Activated CD4-positive, alpha-beta T cell treated with anti-CD3 and anti-CD28 coated beads for 48 hours (primary cell): ENCODE measurements around the gene ERVK3-1.

Experiments
- DNase-seq: peaks from one replicate; pipeline ENCODE4 v3.0.0-alpha.2; 2020

The ERVK3-1 gene

DNA sequence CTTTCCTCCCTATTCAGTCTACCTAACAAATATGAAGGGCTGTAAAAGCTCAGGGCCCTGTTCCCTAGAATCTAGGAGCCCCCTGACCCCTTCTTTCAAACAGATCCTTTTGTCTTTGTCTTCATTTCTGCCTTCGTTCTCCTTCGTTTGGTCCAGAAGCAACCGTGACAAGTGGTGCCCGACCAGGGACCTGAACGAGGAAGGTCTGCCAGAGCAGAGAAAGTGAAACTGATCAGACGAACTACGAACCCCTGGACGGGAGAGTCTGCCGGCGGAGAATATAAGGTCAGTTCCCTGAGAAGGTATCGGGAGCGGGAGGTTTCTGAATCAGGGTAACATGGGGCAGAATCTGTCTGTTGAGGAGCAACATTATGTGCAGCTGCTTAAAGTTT lies 751 bp downstream of the ERVK3-1 start:
- DNase-seq: no peak

DNA sequence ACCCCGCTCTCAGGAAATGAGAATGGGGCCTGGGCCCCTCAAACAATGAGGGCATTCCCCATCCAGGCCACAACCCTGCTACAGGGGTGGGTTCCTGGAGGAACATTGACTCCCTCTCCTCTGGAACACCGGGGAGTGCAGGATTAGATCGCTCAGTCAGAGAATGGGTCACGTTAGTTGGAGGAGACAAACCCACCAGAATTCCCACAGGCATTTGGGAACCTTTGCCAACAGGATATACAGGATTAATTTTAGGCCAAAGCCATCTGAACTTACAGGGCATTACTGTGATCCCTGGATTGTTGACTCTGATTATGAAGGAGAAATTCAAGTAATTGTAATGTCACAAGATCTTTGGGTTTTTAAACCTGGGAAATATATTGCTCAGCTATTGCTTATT lies 2.6 kb downstream of the ERVK3-1 start:
- no peak for DNase-seq

DNA sequence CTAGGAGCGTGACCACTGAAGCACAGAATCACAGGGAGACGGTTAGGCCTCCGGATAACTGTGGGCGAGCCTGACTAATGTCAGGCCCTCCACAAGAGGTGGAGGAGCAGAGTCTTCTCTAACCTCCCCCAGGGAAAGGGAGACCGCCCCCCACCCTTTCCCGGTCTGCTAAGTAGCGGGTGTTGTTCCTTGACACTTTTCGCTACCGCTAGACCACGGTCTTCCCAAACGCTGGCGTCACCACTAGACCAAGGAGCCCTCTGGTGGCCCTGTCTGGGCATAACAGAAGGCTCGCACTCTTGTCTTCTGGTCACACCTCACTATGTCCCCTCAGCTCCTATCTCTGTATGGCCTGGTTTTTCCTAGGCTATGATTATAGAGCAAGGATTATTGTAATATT lies 5.5 kb downstream of the ERVK3-1 start:
- peak; percentile 27 for DNase-seq

DNA sequence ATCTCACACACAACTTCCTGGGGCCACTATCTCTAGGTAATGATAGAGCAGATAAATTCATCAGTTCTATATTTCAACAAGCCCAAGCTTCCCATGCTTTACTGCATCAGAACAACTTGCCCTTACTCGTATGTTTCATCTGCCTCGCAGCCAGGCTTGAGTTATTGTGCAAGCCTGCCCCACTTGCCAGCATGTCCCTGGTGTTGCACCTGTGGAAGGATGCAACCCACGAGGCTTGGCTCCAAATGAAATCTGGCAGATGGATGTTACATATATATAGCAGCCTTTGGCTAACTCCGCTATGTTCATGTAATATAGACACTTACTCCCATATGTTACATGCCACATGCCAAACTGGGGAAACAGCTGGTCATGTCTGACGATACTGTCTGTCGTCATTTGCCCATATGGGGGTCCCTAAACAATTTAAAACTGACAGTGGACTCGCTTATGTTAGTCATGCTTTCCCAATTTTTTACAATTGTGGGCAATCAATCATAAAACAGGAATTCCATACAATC lies 6.2 kb downstream of the ERVK3-1 start:
- DNase-seq: no peak

DNA sequence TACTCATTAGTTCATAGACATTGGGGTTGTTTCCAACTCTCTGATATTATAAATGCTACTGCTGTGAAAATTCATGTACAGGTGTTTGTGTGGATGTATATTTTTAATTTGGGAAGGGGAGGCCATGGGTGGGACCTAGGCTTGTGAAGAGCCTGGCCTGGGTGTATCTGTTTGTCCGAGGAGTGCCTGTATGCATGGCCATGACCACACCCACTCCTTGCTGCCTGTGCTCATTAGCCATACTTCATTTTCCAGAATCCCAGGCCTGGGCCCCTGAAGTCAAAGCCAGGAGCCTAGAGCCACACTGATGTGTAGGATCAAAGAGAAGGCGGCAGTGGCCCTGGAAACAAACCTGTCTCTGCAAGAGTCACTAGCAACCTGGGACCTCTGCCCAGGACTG lies 10.4 kb downstream of the ERVK3-1 start:
- DNase-seq: no peak

DNA sequence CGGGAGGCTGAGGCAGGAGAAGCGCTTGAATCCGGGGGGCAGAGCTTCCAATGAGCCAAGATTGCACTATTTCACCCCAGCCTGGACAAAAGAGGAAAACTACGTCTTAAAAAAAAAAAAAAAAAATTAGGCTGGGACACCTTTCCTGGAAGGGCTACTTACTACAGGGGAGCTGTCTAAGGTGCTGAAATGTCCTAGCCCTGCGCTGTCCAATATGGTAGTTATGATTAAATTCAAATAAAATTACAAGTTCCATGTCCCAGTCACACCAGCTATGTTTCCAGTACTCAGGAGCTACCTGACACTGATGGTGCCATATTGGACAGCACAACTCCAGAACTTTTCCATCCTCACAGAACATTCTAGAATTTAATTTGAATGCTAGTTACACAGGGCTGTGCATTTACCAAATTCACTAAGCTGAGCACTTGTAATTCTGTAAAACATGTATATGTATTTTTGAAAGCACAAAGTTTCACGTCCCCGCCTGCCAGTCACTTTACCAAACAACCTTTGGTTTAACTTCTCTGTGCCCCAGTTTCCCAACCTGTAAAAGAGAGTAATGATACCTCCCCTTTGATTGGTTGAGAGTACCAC lies 12.4 kb downstream of the ERVK3-1 start:
- DNase-seq: no peak

DNA sequence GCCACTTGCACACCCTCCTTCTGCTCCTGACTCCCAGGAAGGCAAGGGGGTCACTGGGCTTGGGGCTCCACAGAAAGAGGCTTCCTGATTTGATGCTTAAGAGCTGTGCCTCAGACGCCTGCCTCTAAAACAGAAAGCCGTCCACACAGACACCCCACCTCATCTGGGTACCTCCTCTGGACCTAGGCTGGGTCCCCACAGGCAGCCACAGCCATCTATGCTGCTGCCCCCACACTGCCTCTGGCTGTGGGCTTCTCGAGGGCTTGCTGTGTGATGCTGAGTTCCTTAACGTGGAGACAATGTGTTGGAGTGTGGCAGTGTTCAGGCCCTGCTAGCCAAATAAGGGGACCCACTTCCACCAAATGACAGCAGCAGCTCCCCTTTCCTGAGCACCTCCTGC lies 13.1 kb downstream of the ERVK3-1 start:
- no peak for DNase-seq

DNA sequence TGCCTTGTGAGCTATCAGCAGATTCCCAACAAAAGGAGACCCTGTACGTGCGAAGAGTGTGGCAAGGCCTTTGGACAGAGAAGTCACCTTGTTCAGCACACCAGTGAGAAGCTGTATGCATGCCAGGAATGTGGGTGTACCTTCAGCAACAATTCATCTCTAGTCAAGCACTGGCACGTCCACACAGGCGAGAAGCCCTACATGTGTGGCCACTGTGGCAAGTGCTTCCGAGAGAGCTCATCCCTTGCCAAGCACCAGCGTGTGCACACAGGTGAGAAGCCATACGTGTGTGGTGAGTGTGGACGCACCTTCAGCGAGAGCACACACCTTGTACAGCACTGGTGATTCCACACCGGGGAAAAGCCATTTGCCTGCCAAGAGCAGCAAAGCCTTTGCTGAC lies 14.1 kb downstream of the ERVK3-1 start:
- DNase-seq: no peak

DNA sequence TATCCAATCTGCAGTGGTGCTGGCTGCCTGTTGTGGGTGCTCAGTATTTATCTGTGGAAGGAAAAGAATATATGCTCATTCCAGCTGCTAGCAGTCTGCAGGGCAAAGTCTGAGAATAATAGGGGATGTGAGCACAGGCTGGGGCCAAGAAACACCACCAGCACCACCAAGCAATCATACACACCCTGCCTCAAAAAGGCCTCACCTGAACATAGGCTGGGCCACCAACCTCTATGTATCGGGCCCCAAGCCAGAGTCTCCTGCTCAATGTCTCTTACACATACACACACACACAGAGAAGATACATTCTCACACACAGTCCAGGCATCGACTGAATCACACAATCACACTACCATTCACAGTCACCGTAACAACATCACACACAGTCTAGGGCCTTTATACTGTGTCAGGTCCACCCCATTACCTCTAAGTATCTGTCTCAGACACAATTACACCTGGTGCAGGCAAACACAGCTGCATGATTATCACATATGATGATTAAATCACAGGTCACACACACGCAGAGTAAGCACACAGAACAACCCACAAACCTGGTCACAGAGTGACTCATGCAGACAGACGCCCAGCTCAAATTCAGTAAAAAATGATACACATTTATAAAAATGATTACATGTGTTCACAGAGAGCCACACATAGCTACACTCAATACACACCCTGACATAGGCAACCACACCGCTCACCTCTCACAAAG lies 20.3 kb downstream of the ERVK3-1 start:
- peak; percentile 26 for DNase-seq

DNA sequence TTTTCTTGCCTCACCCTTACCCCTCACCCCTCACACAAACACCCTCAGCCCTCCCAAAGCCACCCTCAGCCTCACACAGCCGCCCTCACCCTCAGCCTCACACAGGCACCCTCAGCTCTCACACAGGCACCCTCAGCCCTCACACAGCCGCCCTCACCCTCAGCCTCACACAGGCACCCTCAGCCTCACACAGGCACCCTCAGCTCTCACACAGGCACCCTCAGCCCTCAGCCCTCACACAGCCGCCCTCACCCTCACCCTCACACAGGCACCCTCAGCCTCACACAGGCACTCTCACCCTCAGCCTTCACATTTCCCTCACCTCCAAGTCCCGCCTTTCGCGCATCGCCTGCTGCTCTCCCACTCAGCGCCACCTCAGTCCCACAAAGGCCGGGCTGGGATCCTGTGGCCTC lies 21.3 kb downstream of the ERVK3-1 start:
- no peak for DNase-seq

DNA sequence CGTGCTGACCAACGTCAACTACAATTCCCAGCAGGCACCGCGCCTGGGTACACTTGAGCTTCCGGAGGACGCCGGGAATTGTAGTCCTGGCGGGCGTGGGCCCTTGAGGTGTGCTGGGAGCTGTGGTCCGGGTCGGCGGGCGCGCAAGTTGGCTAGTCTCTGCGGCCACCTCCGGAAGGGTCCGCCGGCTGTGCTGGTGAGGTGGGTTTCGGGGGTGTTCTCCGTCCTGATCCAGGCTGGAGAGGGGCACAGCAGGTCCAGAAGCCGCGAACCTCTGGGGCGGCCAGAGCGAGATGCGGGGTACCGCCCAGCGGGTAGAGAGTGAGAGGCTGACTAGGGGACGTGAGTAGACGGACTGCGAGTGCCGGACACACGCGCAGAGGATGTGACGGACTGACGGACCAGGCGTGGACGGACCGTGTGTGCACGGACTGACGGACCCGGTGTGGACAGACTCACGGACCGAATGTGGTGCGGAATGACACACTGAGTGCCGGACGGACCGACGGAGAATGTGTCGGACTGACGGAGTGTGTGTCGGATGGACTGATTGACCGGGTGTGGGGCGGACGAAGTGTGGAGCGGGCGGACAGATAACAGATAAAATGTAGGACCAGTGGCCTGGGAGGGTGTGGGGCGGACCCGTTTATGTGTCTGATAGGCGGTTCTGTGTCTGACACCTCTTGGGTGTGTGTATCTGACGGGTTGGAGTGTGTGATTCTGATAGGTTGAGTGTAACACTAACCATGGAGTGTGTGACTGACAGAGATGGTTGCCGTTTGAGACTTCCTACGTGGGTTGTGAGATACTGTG lies 21.9 kb downstream of the ERVK3-1 start, which contains the start of gene ZSCAN22:
Gene ZSCAN22 (plus strand): TSS at position 81 of the 813 bp plus-strand sequence. CDS start 7,809 bp downstream, outside the sequence.
- DNase-seq: peak; percentile 95

DNA sequence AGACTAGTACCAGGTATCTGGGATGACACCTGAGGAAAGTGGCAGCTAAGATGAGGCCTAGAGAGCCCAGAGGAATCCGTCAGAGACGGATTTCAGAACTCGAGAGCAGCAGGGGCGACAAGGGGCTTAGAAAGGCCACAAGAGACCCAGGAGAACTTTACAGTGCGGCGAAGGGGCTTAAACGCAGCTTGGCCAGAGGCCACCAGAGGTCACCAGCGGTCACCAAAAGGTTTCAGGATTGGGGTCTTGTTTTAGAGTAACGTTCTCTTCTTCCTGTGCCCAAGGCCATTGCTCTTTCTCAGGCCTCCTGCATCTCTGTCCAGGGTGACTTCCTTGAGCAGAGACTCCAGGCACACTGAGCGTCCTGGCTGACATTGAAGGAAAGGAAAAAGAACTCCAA lies 23.8 kb downstream of the ERVK3-1 start:
- DNase-seq: peak; percentile 28

DNA sequence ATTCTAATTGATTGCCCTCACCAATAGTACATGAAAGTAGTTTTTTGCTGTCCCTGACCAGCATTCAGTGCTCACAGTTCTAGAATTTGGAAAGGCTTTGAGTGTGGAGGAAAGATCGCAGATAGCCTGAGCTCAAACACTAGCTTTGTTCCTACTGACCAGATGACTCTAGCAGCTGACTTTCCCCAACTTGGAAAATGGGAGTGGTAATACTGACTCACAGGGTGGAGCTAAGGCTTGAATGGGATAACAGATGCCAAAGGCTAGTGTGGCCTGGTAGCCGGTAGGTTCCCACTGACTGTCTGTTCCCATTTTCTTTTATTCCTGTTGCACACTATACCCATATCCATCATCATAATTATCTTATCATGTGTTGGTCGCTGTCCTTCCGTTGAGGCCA lies 25.3 kb downstream of the ERVK3-1 start:
- DNase-seq: no peak

DNA sequence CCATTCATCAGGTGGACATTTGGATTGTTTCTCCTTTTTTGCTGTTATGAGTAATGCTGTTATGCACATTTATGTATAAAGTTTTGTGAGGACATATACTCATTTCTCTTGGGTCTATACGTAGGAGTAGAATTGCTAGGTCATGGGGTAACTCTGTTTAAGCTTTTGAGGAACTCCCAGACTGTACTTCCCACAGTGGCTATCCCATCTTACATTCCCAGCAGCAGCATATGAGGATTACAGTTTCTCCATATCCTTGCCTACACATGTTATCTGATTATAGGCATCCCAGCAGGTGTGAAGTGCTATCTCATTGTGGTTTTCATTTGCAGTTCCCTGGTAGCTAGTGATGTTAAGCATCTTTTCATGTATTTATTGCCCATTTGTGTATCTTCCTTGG lies 27.5 kb downstream of the ERVK3-1 start:
- DNase-seq: no peak

DNA sequence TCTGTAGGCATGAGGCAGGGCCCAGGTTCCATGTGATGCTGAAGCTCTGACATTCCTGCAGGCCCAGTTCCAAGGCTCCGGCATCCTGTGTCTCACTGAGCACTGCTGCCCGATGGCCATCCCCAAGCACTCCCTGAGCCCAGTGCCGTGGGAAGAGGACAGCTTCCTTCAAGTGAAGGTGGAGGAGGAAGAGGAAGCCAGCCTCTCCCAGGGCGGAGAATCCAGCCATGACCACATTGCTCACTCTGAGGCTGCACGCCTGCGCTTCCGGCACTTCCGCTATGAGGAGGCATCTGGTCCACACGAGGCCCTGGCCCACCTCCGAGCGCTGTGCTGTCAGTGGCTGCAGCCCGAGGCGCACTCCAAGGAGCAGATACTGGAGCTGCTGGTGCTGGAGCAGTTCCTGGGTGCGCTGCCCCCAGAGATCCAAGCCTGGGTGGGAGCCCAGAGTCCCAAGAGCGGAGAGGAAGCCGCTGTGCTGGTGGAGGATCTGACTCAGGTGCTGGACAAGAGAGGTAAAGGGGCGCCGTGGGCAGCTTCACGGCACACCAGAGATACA lies 29.6 kb downstream of the ERVK3-1 start:
- no peak for DNase-seq

DNA sequence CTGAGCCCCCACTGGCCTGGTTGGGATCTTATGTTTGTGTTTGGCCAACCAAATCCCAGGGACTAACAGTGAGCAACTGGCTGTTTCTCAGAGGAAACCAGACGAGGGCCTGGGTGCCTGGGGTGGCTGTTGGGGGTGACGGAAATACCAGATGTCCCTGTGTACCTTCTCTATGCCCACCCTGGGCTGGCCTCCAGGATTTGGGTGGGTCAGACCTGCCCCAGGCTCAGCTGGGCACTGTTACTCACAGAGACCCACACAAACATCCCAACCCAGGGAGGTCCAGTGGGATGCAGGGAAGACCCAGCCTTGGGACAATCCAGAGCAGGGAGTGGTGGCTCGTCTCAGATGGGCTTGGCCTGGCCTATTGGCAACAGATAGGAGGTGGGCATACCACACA lies 30.5 kb downstream of the ERVK3-1 start:
- DNase-seq: no peak

DNA sequence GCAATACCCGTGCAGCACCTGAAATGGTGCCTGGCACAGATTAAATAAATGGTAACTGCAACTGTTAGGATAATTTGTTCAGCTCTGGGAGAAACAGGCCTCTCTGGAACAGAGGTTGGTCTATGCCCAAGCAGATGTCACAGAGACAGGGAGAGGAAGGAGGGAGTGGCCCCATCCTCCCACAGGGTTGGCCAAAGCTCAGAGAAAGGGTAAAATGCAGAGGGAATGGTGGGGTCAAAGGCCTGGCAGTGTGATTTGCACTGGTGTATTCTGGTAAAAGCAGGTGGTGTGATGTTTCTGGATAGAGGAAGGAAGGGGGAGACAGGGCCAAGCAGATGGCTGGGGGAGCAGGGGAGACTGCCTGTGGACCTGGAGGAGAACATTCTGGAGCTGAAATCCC lies 31.0 kb downstream of the ERVK3-1 start:
- no peak for DNase-seq

DNA sequence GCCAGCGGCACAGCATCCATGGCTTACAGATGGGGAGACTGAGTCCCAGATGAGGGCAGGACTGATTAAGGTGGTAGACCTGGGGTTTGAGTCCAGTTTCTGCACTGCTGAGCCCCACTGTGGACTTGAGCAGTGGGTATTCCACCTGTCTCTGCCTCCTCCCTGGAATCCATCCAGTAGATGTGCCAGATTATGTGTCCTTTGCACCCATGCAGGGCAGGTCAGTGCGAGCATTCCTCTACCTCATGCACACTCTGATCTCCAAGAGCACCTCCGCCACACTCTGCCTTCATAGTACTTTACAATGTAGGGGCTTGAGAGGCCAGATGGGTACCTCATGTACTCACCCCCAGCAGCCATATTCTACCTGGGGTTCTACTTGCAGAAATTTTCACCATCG lies 31.6 kb downstream of the ERVK3-1 start:
- no peak for DNase-seq

DNA sequence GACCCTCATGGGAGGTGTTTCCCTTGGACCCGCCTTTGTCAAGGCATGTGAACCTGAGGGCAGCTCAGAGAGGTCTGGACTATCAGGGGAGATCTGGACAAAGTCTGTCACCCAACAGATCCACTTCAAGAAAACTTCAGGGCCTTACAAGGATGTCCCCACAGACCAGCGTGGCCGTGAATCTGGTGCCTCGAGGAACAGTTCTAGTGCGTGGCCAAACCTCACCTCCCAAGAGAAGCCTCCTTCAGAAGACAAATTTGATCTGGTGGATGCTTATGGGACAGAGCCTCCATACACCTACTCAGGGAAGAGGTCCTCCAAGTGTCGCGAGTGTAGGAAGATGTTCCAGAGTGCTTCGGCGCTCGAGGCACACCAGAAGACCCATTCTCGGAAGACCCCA lies 33.2 kb downstream of the ERVK3-1 start:
- no peak for DNase-seq

DNA sequence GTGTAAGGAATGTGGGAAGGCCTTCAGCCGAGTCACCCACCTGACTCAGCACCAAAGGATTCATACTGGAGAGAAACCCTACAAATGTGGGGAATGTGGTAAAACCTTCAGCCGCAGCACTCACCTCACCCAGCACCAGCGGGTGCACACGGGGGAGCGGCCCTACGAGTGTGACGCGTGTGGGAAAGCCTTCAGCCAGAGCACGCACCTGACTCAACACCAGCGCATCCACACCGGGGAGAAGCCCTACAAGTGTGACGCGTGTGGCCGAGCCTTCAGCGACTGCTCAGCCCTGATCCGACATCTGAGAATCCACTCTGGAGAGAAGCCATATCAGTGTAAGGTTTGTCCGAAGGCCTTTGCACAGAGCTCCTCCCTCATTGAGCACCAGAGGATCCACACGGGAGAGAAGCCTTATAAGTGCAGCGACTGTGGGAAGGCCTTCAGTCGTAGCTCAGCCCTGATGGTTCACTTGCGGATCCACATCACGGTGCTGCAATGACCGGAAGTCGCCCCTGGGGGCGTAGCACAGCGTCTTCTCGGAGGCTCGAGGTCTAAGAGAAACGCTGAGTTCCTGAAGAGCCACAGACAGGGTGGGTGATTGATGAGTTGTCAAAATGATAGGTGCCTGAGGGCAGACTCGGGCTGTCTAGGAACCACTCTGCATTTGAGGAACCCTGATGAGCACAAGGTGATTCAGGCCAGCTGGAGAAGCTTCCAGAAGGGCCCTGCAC lies 33.8 kb downstream of the ERVK3-1 start:
- no peak for DNase-seq

DNA sequence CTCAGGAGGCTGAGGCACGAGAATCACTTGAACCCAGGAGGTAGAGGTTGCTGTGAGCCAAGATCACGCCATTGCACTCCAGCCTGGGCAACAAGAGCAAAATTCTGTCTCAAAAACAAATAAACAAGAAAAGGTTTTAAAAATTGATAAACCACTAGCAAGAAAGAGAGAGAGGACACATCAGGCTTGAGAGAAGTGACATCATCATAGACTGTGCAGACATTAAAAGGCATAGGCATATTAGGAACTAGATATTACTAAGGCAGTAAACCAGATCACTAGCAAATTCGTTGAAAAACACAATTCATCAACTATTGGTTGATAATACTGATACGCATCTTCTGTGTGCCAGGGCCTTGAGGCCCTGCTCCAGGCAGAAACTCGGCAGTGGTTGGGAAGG lies 40.4 kb downstream of the ERVK3-1 start:
- no peak for DNase-seq
